Measurements from ENCODE around the gene EIF4E1B.

The EIF4E1B gene

DNA sequence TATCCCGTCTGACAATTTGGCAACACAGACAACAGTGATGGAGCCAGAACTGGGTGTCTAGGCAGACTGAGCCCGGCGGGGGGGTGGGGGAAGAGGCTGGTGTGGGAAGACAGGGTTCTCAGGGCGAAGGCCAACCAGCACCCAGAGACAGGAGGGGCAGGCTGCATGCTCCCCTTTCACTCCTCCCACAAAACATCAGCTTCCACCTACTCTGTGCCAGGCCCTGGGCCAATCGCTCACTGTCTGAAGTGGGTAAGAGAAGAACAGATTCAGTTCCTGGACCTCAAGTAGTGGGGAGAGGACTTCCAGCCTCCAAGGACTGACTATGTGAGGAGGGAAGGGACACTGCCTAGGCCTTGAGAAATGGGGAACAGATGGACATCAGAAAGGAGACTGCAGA, 2.9 kb upstream of the EIF4E1B start:
- DNase-seq (ENCODE audit: low spot score), result no peak

DNA sequence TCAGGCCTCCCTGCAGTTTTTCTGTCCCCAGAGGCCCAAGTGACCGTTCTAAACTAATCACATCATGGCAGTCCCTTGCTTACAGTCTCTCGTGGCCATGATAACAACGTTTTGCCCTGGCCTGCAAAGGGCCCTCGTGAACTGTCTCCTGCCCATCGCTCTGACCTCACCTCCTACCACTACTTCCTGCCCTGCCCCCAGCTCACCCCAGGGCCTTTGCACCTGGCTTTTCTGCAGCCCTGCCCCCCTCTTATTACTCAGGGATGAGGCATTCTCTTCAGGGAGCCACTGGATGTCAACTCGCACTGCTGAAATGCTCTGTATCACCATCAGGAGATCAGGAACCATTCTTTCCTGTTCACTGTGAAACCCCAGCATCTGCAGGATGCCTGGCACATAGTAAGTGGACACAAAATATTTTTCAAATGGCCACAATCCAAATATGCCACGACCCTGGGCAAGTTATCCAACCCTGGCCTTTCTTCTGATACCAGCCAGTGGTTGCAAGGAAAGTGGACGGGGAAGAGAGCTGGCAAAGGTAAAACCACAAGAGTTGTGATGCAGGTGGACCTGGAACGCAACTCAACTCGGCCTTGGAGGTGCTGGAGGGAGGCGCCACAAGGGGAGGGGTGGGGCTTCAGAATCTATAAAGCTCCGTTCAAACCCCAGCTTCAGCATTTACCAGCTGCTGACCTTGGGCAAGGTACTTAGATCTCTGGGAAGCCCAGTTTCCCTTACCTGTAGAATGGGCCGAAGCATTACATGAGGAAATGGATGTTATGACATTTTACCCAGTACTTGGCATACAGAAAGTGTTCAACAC, 1.9 kb upstream of the EIF4E1B start:
- no peak for DNase-seq (ENCODE audit: low spot score)

DNA sequence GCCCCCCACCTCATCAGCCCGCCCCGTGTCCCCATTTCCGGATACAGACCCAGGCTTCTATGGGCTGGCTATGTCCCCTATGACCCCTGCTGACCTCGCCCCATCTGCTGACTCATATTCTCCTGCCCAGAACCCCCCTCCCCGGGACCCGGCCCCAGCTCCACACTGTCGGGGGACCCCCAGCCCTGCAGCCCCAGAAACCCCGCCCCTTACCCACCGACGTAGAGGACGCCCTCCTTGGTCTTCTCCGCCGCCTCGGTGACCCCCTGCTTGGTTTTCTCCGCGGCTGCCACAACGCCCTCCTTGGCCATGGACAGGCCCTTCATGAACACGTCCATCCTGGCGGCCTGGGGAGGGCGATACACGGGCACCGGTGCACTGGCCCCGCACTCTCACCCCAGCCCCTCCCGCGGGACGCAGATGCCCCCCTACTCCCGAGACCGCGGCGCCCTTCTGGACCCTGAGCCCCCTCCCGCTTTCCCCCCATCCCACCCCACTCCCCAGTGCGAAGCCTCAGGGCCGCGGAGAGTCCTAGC, 1.1 kb upstream of the EIF4E1B start:
- no peak for DNase-seq (ENCODE audit: low spot score)

DNA sequence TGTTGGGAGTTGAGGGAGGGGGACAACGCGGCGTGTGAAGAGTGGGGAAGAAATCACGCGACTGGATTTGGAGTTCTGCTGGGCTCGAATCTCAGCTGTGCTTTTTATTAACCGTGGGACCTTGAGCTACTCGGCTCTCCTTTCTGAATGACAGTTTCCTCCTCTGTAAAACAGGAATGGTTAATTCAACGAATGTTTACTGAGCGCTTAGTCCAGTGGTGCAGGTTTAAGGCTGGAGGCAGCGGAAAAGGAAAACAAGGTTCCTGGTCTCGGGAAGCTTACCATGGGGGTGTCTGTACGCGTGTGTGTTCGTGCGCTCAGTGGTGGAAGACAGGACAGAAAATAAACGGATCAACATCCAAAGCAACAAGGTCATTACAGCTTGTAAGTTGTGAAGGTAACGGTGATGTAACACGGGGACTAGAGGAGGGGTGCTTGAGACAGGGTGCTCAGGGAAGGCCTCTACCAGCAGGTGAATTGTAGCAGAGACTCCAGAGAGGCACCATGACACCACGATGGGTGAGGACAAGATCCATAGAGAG, 277 bp downstream of the EIF4E1B start:
- DNase-seq (ENCODE audit: low spot score), result no peak

DNA sequence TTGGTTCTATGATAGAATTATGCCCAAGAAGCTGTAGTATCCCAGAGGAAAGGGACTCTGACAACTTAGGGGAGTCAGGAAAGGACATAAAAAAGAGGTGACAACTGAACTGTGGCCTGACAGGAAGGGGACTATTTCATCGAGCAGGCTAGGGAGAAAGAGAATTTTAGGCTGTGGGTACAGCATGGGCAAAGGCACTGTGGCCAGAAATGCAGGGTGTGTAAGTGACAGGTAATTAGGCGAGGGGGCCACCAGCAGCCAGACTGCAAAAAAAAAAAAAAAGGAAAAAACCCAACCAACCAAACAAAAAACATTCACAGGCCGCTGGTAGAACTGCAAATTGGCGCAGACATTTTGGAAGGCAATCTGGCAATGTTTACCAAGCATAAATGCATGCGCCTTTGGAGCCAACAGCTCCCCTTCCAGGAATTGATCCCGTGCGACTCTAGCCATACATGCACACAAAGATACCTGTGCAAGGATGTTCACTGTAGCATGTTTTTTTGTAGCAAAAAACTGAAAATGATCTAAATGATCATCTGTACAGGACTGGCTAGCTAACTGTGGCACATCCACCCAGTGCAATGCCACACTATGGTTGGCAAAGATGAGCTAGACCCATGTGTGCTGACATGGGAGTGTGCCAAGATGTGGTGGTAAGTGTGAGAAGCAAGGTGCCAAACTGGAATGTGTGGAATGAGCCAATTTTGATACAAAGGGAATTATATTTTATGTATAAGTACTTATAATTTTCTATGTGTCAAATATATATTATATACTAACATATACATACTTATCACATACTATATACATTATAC, 1.1 kb downstream of the EIF4E1B start:
- DNase-seq (ENCODE audit: low spot score), result no peak

DNA sequence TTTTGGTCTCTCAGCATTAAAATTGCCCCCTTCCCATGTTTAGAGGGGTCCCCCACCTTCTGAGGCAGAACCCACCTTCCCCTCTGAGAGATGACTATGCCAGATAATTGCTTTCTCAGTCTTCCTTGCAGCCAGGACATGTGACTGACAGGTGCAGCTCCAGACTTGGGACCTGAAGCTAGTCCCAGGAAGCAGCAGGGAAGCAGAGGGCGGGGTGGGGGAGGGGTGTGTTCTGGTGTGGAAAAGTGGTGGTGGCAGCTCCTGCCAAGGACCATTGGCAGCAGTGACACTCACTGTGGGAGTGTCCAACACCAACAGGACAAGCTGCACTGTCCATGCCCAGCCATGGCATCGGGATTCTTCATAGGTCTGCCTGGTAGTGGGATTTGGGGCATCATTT, 2.3 kb downstream of the EIF4E1B start:
- DNase-seq (ENCODE audit: low spot score), result no peak

DNA sequence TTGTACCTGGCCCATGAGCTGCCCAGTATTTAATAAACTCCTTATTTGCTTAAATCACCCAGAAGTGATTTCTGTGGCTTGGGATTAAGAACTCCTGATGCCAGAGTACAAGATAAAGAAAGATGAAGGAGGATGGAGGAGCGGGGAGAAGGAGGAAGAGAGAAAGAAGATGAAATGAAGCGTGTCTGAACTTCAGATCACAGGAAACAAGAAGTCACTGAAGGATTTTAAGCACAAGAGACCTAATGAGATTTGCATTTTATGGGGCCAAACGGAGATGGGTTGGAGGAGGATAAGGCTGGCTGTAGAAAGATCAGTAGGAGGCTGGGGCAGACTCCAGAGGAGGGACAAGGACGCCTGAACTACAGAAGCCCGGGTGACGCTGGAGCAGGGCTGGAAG, 3.1 kb downstream of the EIF4E1B start:
- no peak for DNase-seq (ENCODE audit: low spot score)

DNA sequence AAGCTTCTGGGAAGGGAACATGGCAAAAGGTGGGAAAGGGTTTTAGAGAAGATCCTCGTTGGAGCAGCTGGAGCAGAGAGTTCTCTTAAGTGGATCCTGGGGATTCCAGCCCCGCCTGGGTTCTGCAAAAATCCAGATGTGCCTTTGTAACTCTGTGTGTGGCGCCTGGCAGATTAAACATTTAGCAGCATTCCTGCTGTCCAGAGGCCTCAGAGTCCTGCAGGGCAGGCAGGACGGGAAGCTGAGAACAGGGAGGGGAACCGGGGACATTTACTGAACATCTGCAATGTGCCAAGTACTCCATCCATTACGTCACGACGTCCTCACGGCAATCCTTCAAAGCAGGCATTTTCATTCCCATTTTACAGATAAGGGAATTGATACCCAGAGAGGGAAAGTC, 6.0 kb downstream of the EIF4E1B start:
- no peak for DNase-seq (ENCODE audit: low spot score)

DNA sequence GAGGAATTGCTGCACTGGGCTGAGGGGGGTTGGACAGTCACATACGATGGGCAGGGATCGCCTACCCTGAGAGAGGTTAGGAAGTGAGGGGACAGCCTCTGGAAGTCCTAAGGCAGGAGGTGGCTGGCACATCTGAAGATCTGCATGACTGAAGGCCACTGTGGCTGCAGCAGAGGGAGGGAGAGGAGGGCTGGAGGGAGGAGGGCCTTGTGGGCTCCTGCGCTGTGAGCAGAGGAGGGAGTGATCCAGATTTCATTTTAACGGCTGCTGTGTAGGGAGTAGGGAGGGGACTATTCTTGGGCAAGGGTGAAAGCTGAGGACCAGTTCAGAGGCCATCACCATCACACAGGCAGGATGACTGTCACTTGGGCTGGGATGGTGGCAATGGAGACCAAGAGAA, 7.1 kb downstream of the EIF4E1B start:
- DNase-seq (ENCODE audit: low spot score), result no peak

DNA sequence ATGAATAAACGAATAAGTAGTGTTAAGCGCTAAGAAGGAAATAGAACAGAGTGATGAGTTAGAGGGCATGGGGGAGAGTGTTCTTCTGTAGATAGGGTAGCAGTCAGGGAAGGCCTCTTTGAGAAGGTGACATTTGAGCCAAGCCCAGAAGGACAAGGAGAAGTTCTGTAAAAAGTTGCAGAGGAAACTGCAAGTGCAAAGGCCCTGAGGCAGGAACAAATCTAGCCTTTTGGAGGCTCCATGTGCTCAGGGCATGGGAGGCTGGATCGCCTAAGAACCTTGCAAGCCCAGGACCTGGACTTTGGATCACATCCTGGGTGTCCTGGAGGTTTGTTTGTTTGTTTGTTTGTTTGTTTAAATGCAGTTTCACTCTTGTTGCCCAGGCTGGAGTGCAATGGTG, 8.0 kb downstream of the EIF4E1B start:
- no peak for DNase-seq (ENCODE audit: low spot score)

DNA sequence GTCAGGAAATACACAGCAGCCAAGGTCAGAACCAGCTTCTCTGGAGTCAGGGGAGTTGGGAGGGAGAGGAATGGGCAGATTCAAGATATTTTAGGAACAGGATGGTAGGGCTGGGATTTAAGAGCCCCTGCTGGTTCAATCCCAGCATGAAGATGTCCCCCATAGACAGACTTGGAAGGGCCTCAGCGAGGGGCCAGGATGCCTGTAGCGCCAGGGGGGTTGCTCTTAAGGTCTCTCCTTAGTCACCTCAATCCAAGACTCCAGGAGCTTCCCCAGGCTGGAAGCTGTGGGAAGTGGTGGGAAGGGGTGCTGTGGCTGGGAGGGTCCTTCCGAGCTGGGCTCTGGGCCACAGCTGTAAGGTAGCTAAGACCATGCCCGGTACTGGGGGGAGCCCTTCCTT, 8.7 kb downstream of the EIF4E1B start:
- DNase-seq (ENCODE audit: low spot score), result no peak

DNA sequence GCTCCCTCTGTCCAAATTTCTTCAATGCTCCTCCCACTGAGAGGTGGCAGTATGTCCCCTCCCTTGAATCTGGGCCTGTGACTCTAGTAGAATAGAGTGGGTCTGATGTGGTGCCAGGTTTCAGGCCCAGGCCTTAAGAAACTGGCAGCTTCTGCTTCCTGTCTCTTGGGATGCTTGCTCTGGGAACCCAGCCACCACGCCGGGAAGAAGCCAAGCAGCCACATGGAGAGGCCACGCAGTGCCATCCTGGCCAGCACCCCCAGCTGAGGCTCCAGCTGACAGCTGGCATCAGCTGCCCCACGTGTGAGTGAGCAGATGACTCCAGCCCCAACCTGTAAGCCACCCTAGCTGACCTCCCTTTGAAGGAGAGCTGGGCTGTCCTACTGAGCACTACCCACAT, 9.5 kb downstream of the EIF4E1B start:
- DNase-seq (ENCODE audit: low spot score), result peak; percentile 60

DNA sequence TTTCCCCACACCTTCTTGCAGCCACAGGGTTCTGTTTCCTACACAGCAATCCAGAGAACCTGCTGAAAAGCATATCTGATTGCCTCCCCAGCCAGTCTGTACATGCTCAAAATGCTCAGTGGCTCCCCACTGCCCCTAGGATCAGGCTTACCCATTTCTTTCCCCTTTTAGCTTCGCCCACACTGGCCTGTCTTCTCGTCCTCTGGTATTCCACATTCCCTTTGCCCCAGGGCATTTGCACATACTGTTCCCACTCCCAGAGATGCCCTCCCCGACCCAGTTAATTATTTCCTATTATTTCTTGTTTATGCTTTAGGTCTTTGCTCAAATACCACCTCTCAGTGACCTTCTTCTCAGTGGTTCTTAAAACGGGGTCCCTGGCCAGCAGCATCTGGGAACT, 10.1 kb downstream of the EIF4E1B start:
- DNase-seq (ENCODE audit: low spot score), result no peak

DNA sequence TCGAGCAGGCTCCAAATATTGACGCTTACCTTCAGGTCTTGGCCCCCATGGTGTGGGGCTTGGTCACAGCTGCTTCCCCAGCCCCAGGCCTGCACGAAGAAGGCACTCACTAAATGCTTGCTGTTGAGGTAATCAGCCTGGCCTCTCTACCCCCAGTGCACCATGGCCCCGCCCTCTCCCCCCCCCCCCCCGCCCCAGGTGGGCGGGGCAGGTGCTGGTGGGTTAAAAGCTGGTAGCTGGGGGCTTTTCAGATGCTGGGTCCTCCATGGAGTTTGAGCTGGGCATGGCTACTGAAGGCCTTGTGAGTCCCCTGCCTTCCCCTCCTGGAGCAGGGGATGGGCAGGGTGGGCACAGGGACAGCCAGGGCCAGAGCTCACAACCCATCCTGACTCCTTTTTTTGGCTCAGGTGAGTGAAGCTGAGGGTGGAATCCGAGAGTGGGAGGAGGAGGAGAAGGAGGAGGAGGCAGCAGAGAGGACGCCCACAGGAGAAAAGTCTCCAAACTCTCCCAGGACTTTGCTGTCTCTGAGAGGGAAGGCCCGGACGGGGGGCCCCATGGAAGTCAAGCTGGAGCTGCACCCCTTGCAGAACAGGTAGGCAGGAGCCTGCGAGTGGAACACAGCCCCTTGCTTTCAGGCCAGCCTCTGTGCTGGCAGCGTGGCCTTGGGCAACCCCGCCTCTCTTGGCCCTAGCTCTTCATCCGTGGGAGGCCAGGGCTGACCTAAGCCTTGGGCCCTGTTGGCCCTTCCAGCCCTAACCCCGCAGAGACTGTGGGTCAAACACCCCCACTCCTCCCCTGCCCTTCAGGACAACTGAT, 12.4 kb downstream of the EIF4E1B start:
- no peak for DNase-seq (ENCODE audit: low spot score)

DNA sequence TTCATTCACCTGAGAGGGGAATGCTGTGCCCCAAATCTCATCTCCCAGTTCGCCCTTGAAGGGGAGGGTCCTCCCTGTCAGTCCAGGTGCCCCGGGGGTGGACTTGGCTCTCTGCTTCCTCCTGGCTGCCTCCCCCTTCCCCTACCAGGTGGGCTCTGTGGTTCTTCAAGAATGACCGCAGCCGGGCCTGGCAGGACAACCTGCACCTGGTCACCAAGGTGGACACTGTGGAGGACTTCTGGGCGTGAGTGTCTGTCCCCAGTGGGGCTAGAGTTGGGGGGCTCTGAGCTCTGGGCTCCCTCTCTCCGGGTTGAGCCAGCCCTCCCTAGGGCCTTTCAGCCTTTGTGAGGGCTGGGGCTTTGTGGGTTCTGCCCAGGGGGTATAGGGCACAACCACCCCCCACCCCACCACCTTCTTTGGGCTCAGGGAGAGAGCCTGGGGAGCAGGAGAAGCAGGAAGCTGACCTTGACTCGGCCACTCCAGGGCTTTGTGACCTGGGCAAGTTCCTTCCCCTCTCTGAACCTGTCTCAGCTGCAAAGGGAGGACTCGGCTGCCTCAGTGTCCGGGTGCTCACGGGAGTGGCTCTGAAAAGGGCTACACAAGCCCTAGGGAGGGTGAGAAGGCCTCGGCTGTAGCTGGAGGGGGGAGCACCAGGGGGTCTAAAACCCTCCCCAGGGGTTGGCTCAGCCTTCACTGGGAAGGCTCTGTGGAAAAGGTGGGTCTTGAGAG, 13.2 kb downstream of the EIF4E1B start:
- DNase-seq (ENCODE audit: low spot score), result no peak

DNA sequence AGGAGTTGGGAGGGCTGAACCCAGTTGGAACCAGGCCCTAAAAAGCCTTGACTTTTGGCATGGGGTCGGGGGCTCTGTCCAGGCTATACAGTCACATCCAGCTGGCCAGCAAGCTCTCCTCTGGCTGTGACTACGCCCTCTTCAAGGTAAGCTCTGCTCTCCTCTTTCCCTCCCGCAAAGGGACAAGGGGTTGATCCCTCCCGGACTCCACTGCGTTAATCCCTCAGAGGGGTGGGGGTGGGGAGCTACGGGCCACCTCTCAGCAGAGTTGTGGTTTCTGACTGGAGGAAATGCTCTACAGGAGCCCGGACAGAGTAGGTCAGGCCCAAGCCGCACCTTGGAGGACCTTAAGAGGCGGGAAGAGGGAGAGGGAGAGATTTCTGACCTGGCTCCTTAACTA, 13.8 kb downstream of the EIF4E1B start:
- DNase-seq (ENCODE audit: low spot score), result no peak

DNA sequence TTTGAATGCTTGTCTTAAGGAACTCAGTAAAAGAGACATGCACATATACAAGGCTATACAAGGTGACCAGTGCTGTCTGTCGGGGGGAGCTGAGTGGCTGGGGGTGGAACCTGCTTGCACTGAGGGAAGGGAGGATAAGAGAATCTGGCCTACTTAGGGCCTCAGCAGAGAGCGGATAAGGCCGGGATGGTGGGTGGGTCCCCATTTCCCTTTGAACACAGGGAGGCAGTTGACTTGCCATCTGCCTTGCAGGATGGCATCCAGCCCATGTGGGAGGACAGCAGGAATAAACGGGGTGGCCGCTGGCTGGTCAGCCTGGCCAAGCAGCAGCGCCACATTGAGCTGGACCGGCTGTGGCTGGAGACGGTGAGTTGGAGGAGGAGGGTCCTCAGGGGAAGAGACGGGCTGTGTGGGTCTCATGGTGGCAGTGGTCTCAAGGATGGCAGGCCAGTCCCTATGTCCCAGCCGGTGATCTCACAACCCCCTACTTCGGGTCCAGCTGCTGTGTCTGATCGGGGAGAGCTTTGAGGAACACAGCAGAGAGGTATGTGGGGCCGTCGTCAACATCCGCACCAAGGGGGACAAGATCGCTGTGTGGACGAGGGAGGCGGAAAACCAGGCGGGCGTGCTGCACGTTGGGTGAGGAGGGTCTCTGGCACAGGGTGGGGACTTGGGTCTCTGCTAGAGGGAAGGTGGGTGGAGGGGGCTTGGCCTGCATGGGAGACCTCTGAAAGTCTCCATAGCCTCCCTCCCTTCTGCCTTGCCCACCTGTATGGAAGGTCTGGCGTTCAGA, 14.6 kb downstream of the EIF4E1B start:
- DNase-seq (ENCODE audit: low spot score), result no peak

DNA sequence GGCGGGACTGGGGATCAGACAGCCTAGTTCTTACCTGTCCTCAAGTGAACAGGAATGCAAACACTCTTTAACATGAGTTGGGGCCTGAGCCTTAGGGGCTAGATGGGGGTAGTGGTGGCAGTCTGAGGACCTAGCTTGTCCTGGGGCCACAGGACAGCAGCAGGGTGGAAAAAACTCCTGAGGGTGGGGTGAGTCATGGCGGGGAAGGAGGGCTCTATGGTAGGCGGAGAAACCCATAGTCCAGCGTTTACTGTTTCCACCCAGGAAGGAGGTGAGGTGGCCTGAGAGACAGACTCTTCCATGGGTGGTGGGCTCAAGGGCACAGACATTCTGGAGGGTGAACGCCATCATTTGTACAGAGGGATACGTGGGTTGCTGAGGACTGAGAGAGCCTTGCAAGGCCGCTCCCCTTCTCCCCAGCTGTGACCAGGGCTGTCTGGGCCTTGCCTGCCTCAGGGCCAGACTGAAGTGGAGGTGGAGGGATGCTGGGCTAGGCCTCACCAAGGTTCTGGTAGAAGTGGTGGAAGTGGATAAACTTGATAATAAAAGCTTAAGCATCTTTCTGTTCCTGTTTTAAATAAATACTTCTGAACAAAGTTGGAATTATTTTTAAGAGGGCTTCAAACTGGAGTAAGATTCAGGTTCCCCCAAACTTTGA, 15.7 kb downstream of the EIF4E1B start:
- DNase-seq (ENCODE audit: low spot score), result no peak

DNA sequence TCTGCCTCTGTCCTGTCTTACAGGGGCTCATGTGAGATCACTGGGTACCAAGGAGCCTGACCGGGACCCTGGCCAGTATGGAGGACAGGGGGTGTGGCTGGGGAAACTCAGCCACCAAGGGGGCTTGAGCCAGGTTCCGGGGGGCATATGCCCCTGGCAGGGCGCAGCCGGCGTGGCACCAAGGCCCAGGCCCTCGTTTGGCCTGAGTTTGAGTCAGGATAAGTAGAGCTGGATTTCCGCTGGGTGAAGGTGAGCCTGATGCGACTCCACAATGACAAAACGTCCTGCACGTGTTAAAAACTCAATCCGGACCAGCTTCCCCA, 16.2 kb downstream of the EIF4E1B start:
- no peak for DNase-seq (ENCODE audit: low spot score)
